ENCODE data around the gene IGF1. TPM values are rescaled to one million over a fixed set of nuclear protein-coding genes. Genes with fewer than 3 reads are reported as not detected.

The IGF1 gene
- total RNA-seq, 1 experiment from 2014 or later, result not detected

DNA sequence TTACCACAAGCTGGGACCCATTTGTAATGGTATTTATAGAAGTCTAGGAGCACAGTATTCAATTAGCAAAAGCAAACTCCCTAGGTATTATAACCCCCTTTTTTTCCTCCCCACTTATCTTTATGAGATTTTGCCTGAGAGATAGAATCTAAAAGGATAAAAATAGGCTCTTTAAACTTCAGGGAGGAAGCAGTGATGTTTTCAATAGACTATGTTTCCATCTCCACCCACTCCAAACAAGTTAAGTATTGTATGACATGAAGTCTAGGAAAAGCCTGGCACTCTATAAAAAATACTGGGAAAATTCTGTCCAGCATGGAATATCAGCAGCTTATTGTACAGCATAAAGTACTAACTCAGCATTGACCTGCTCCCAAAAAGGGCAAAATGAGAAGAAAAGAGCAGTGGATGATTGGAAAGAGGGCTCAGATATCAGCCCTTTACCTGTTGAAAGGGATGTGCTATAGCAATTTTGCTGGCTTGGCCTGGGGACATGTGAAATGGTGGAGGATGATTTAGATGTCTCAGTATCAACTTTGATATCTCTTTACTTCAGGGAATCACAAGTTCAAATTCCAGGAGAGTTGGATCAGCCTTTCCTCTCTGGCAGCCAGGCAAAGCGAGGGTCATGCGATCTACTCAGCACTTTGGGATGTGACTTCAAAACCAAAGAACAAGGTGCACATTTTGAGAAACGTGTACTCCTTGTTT lies 72.4 kb downstream of the IGF1 start:
- no peak for ATAC-seq
- peaks cover 4% of the 10 kb centered on the region for H3K9me3 Mint-ChIP-seq
- DNase-seq (ENCODE audit: low spot score), result no peak
- no peak for TF ChIP-seq MXD4 (CRISPR knock-in tag; IDR thresholded peaks at IDR 0.05; ENCODE audit: borderline replicate concordance)
- TF ChIP-seq CREB1 (CRISPR knock-in tag; IDR thresholded peaks at IDR 0.05), result no peak
- TF ChIP-seq ZNF263 (CRISPR knock-in tag; IDR thresholded peaks at IDR 0.05; ENCODE audit: low read depth), result no peak
- no peak for TF ChIP-seq MLX (CRISPR knock-in tag; IDR thresholded peaks at IDR 0.05)
- no peak for TF ChIP-seq ELF4 (CRISPR knock-in tag; IDR thresholded peaks at IDR 0.05; ENCODE audit: low read depth)
- no peak for TF ChIP-seq ZNF416 (CRISPR knock-in tag; IDR thresholded peaks at IDR 0.05)
- no peak for TF ChIP-seq ATF3 (CRISPR knock-in tag; conservative IDR thresholded peaks at IDR 0.05)
- no peak for TF ChIP-seq ZBTB21 (CRISPR knock-in tag; IDR thresholded peaks at IDR 0.05; ENCODE audit: borderline replicate concordance)
- TF ChIP-seq USF2 (CRISPR knock-in tag; IDR thresholded peaks at IDR 0.05), result no peak
- no peak for TF ChIP-seq FOXP1 (CRISPR knock-in tag; IDR thresholded peaks at IDR 0.05; ENCODE audit: borderline replicate concordance)
- no peak for TF ChIP-seq SMAD3 (CRISPR knock-in tag; IDR thresholded peaks at IDR 0.05; ENCODE audit: borderline replicate concordance)
- TF ChIP-seq, protein P1, sequence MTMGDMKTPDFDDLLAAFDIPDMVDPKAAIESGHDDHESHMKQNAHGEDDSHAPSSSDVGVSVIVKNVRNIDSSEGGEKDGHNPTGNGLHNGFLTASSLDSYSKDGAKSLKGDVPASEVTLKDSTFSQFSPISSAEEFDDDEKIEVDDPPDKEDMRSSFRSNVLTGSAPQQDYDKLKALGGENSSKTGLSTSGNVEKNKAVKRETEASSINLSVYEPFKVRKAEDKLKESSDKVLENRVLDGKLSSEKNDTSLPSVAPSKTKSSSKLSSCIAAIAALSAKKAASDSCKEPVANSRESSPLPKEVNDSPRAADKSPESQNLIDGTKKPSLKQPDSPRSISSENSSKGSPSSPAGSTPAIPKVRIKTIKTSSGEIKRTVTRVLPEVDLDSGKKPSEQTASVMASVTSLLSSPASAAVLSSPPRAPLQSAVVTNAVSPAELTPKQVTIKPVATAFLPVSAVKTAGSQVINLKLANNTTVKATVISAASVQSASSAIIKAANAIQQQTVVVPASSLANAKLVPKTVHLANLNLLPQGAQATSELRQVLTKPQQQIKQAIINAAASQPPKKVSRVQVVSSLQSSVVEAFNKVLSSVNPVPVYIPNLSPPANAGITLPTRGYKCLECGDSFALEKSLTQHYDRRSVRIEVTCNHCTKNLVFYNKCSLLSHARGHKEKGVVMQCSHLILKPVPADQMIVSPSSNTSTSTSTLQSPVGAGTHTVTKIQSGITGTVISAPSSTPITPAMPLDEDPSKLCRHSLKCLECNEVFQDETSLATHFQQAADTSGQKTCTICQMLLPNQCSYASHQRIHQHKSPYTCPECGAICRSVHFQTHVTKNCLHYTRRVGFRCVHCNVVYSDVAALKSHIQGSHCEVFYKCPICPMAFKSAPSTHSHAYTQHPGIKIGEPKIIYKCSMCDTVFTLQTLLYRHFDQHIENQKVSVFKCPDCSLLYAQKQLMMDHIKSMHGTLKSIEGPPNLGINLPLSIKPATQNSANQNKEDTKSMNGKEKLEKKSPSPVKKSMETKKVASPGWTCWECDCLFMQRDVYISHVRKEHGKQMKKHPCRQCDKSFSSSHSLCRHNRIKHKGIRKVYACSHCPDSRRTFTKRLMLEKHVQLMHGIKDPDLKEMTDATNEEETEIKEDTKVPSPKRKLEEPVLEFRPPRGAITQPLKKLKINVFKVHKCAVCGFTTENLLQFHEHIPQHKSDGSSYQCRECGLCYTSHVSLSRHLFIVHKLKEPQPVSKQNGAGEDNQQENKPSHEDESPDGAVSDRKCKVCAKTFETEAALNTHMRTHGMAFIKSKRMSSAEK (CRISPR knock-in tag; IDR thresholded peaks at IDR 0.05; ENCODE audit: borderline replicate concordance), result no peak
- H3K27ac Mint-ChIP-seq, result no peak overlapping the region
- no peaks in the 10 kb centered on the region for H3K36me3 Mint-ChIP-seq
- 0 out of 2 replicates have a peak, but pooled peaks cover 7% of the 10 kb centered on the region for H3K4me1 Mint-ChIP-seq
- H3K27me3 Mint-ChIP-seq (ENCODE audit: low read depth), result no peaks in the 10 kb centered on the region
- CTCF ChIA-PET, result no interaction called here
- no peak overlapping the region for H3K4me3 Mint-ChIP-seq
- POLR2A ChIA-PET, result no interaction called here

GRCh38 chr12:102406033-102406584 lies 74.3 kb downstream of the IGF1 start:
- H3K27ac Mint-ChIP-seq, result no peak overlapping the region
- DNase-seq (ENCODE audit: low spot score) (no peak), ATAC-seq (no peak)
- TF ChIP-seq ATF3 (CRISPR knock-in tag; conservative IDR thresholded peaks at IDR 0.05) (no peak), OVOL2 (CRISPR knock-in tag; IDR thresholded peaks at IDR 0.05; ENCODE audit: borderline replicate concordance) (no peak)
- H3K36me3 Mint-ChIP-seq, result no peaks in the 10 kb centered on the region
- no peak overlapping the region for H3K4me3 Mint-ChIP-seq
- ChIA-PET POLR2A (interaction anchor here (0.5 kb wide), 1 partner anchor 145 kb away, joined by 9 read pairs; no protein-coding TSS in a partner anchor), CTCF (interaction anchor here (1.0 kb wide), 1 partner anchor 405 kb away, joined by 5 read pairs; no protein-coding TSS in a partner anchor)
- H3K9me3 Mint-ChIP-seq, result peaks cover 4% of the 10 kb centered on the region
- no peaks in the 10 kb centered on the region for H3K27me3 Mint-ChIP-seq (ENCODE audit: low read depth)
- H3K4me1 Mint-ChIP-seq, result 0 out of 2 replicates have a peak, but pooled peaks cover 7% of the 10 kb centered on the region

- 0 out of 2 replicates have a peak, but pooled peaks cover 3% of the 10 kb centered on the region for H3K4me1 Mint-ChIP-seq
- H3K36me3 Mint-ChIP-seq, result no peaks in the 10 kb centered on the region
- no peak for DNase-seq (ENCODE audit: low spot score)
- H3K27me3 Mint-ChIP-seq (ENCODE audit: low read depth), result no peaks in the 10 kb centered on the region
- POLR2A ChIA-PET, result no interaction called here
- no peak overlapping the region for H3K27ac Mint-ChIP-seq
- no peak overlapping the region for H3K4me3 Mint-ChIP-seq
- no peaks in the 10 kb centered on the region for H3K9me3 Mint-ChIP-seq
- ATAC-seq, result no peak
- TF ChIP-seq EMX1 (CRISPR knock-in tag; IDR thresholded peaks at IDR 0.05), result no peak
- no peak for TF ChIP-seq ETV6 (CRISPR knock-in tag; IDR thresholded peaks at IDR 0.05)
- CTCF ChIA-PET, result interaction anchor here (1.0 kb wide), 1 partner anchor 416 kb away, joined by 3 read pairs; no protein-coding TSS in a partner anchor
These were observed 79.3 kb downstream of the IGF1 start for GRCh38 chr12:102401087-102401486.

Measured in WTC11 (cell line).